ENCODE results near the gene CRAT.

DNA sequence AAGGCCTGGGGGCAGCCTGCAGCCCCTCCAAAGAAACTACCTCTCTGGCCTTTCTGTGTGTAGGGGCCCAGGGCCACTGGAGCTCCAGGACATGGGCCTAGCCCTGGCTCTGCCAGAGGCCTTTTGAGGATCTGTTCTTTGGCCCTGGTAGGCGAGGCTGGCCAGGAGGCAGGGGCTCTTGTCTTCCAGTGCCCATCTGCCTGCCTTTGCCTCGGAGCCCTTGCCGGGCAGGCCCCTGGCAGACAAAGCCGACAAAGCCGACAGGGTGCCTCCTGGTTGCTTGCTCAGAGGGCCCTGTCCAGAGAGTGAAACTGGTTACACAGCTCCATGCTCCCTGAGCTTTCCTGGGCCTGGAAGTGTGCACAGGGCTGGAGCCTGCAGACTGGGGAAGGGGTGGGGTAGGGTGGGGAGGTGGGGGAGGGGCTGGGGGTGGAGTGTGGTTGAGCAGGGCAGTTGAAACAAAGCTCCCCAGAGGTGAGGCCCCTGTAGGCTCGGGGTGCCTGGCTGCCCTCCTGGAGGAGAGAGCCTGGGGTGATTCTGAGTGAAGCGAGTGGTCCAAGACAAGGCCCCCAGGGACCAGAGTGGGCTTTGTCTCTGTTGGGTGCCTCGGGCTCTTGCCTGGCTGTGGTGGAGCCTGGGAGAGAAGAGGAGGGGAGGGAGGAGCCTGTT lies 29.9 kb upstream of the CRAT start:
- TF ChIP-seq CTCF (IDR thresholded peaks at IDR 0.05) (no peak), REST (IDR thresholded peaks at IDR 0.05; ENCODE audit: insufficient read depth in 1 of 2, low read depth in 2 of 2, low read length in 1 of 2) (no peak), POLR2AphosphoS5 (IDR thresholded peaks at IDR 0.05; ENCODE audit: low read depth, low read length) (no peak), TCF7L2 (IDR thresholded peaks at IDR 0.05; ENCODE audit: low read depth, low read length) (no peak)
